ENCODE data around the gene ERMN. TPM values are rescaled to one million over a fixed set of nuclear protein-coding genes. Genes with fewer than 3 reads are reported as not detected.
"Not testable (repeated sequence)": the region's sequence is repeated elsewhere in the genome, so short reads cannot be mapped to it uniquely, and the experiment has no call there.

The ERMN gene
- total RNA-seq: 1 to 10 TPM in 1 of 2 experiments, under 1 TPM in 1; 0.87 to 1.3 TPM

DNA sequence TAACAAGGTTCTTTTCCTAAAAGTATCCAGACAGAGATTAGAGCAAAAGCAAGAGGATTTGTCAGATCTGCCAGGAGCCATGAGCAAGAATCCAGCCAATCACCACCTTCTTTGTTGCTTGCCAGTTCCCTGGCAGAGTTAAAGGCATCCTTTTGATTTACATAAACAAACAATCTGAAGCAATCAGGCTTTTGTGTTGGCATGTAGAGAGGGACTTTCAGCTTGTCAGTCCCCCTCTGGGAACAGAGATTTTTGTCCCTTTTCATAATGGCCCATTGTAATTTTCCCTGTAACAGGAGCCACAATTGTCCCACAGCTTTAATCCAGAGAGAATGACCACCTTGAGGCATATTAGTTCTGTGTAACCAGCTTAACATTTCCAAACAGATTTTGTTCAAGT is at the start of gene ERMN:
TSS of gene ERMN (minus strand) at position 39 of the 400 bp plus-strand sequence. CDS start 182 bp downstream, outside the sequence.
- no peaks in the 10 kb centered on the region for H3K9me3 Mint-ChIP-seq
- DNase-seq (no peak), ATAC-seq (no peak)
- H3K4me1 Mint-ChIP-seq (ENCODE audit: low read depth): peaks cover 49% of the 10 kb centered on the region
- peak within 1 kb of the TSS; percentile 10 for H3K27ac Mint-ChIP-seq
- H3K27me3 Mint-ChIP-seq: no peaks in the 10 kb centered on the region
- CTCF ChIA-PET: interaction anchor here (0.7 to 16.6 kb wide), 20 partner anchors 8 to 699 kb away, joined by 3 to 246 read pairs (median 15); no protein-coding TSS in a partner anchor
- H3K36me3 Mint-ChIP-seq (ENCODE audit: low read depth): peaks cover 12% of the 10 kb centered on the region
- intact Hi-C loops (cut with micrococcal nuclease): loop anchor here (5.0 kb wide), 1 partner anchor 87 kb away; no protein-coding TSS in a partner anchor
- TF ChIP-seq CTCF (IDR thresholded peaks at IDR 0.05): no peak
- H3K4me3 Mint-ChIP-seq: no peak within 1 kb of the TSS
- POLR2A ChIA-PET: interaction anchor here (0.9 to 5.2 kb wide), 6 partner anchors 79 to 118 kb away, joined by 3 to 42 read pairs (median 5); no protein-coding TSS in a partner anchor

DNA sequence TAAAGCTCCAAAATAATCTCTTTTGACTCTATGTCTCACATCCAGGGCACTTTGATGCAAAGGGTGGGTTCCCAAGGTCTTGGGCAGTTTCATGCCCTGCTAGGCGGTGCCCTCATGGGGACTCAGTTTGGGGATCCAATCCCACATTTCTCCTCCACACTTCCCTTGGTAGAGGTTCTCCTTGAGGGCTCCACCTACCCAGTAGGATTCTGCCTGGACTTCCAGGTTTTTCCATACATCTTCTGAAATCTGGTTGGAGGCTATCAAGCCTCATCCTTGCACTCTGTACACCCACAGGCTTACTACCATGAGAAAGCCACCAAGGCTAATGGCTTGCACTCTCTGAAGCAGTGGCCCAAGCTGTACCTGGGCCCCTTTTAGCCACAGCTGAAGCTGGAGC is 49.8 kb upstream of the ERMN start:
- intact Hi-C loops (cut with micrococcal nuclease): no loop called here
- CTCF ChIA-PET: interaction anchor here (0.8 kb wide), 1 partner anchor 10 kb away, joined by 3 read pairs; no protein-coding TSS in a partner anchor
- Mint-ChIP-seq H3K27ac (no peak overlapping the region), H3K9me3 (peaks cover 24% of the 10 kb centered on the region), H3K4me3 (no peak overlapping the region), H3K27me3 (no peaks in the 10 kb centered on the region), H3K4me1 (ENCODE audit: low read depth) (peaks cover 7% of the 10 kb centered on the region), H3K36me3 (ENCODE audit: low read depth) (peaks cover 25% of the 10 kb centered on the region)
- POLR2A ChIA-PET: no interaction called here
- DNase-seq (no peak), ATAC-seq (no peak)
- TF ChIP-seq CTCF (IDR thresholded peaks at IDR 0.05): no peak

GRCh38 chr2:157368508-157368907 is 42.9 kb upstream of the ERMN start:
- H3K27me3 Mint-ChIP-seq; intact Hi-C loops (cut with micrococcal nuclease); H3K36me3 Mint-ChIP-seq (ENCODE audit: low read depth): not testable (repeated sequence)

GRCh38 chr2:157367704-157368103 is 42.1 kb upstream of the ERMN start:
- Mint-ChIP-seq H3K4me3 (no peak overlapping the region), H3K27ac (no peak overlapping the region), H3K4me1 (ENCODE audit: low read depth) (peaks cover 36% of the 10 kb centered on the region), H3K9me3 (no peaks in the 10 kb centered on the region), H3K27me3 (no peaks in the 10 kb centered on the region), H3K36me3 (ENCODE audit: low read depth) (peaks cover 11% of the 10 kb centered on the region)
- ChIA-PET POLR2A (no interaction called here), CTCF (interaction anchor here (2.7 to 4.8 kb wide), 2 partner anchors 12 to 32 kb away, joined by 10 to 46 read pairs; no protein-coding TSS in a partner anchor)
- intact Hi-C loops (cut with micrococcal nuclease): no loop called here
- no peak for TF ChIP-seq CTCF (IDR thresholded peaks at IDR 0.05)
- no peak for ATAC-seq
- no peak for DNase-seq

More at GRCh38 chr2:157368508-157368907, 42.9 kb upstream of the ERMN start:
- H3K4me1 Mint-ChIP-seq (ENCODE audit: low read depth): peaks cover 29% of the 10 kb centered on the region
- DNase-seq, H3K9me3 Mint-ChIP-seq, ATAC-seq, H3K4me3 Mint-ChIP-seq, H3K27ac Mint-ChIP-seq, POLR2A ChIA-PET, CTCF ChIA-PET: not testable (repeated sequence)

DNA sequence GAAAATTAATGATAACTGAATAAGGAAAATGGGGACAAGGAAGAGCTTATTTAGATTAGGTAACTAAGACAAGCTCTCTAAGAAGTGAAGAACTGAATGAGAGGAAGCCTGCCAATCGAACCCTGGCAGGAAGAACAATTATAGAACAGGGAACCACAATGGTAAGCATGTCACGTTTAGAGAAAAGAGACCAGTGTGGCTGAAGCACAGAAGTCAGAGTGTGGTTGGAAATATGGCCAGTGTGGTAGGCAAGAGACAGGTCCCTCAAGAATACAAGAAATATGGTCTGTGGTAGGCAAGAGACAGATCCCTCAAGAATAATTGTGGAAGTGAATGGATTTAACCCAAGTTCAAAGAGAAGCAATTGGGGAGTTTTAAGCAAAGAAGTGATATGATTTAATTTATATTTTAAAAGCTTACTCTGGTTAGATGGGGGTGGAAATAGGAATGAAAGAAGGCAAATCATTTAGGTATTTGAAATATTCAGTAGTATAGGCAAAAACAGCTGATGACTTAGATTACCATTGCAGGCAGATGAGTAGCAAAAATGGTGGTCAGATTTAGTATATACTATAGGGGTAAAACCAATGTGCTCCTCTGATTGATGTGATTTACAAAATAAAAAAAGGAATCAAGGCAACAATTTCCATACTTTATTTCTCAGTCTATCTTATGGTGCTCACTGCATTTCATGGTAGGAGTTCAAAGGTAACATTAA is 38.8 kb upstream of the ERMN start:
- Mint-ChIP-seq H3K36me3 (ENCODE audit: low read depth) (peaks cover 35% of the 10 kb centered on the region), H3K4me3 (no peak overlapping the region)
- TF ChIP-seq CTCF (IDR thresholded peaks at IDR 0.05): no peak

More for the DNA sequence above, 38.8 kb upstream of the ERMN start:
- H3K4me1 Mint-ChIP-seq (ENCODE audit: low read depth): peaks cover 38% of the 10 kb centered on the region
- no peaks in the 10 kb centered on the region for H3K27me3 Mint-ChIP-seq
- H3K27ac Mint-ChIP-seq: peak overlapping the region; percentile 43
- H3K9me3 Mint-ChIP-seq: peaks cover 13% of the 10 kb centered on the region
- peak; percentile 62 for ATAC-seq
- intact Hi-C loops (cut with micrococcal nuclease): loop anchor here (5.0 kb wide), 1 partner anchor 38 kb away; no protein-coding TSS in a partner anchor
- CTCF ChIA-PET: interaction anchor here (1.0 to 4.8 kb wide), 6 partner anchors 11 to 37 kb away, joined by 3 to 46 read pairs (median 4); no protein-coding TSS in a partner anchor
- POLR2A ChIA-PET: interaction anchor here (0.6 to 1.6 kb wide), 3 partner anchors 28 to 48 kb away, joined by 3 to 4 read pairs (median 3); no protein-coding TSS in a partner anchor
- peak; percentile 51 for DNase-seq

Data from activated CD8-positive, alpha-beta T cell treated with anti-CD3 and anti-CD28 coated beads for 36 hours (primary cell).